NK-92 (cell line): ENCODE data around the gene SMIM32.

Experiments
- DNase-seq: peaks from one replicate; lab custom pipeline; 2025; ENCODE audit not compliant: unreplicated experiment; lab: John Stamatoyannopoulos, UW

The SMIM32 gene

GRCh38 chr5:136190091-136190720 lies 2.8 kb downstream of the SMIM32 start:
- DNase-seq, result no peak

GRCh38 chr5:136188859-136189258 lies 4.1 kb downstream of the SMIM32 start:
- DNase-seq, result no peak

GRCh38 chr5:136186796-136187195 lies 6.2 kb downstream of the SMIM32 start:
- DNase-seq, result no peak

- DNase-seq, result no peak
Measured at GRCh38 chr5:136185974-136186665, 6.8 kb downstream of the SMIM32 start.

DNA sequence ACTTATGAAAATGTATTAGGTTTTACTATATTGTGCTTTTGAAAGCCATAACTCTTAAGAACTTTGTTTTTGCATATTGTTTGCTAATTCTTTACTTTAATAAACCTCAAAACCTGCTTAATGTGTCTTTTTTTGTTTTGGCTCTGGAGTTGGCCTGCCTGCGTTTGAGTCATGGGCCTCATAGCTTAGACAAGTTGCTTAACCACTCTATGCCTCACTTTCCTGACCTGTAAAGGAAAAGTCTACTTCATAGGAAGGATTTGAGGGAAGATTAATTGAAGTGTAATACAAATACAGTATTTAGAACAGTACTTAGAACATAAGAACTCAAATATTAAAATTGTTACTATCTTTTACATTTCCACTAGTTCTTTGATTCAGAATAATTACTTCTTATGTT lies 10.3 kb downstream of the SMIM32 start:
- DNase-seq, result no peak

DNA sequence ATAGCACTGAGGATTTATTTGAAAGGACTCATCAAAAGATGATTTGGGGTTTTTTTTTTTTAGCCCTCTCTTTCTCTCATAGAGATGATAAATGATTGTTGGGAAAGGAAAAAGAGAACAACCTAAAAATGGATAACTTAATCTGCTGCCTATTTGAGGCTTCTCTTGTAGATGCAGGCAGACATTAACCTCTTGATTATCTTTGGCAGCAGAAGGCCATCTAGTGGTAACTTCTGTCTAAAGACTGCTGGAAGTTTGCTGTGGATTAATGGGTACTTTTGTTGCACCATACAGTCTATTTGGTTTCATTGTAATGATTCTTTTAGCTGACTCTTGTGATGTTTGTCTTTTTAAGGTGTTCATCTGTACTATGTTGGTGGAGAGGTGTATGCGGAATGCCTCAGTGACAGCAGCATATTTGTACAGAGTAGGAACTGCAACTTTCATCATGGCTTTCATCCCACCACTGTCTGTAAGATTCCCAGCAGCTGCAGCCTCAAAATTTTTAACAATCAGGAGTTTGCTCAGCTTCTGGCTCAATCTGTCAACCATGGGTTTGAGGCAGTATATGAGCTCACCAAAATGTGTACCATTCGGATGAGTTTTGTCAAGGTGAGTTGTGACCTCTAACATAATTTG lies 18.8 kb downstream of the SMIM32 start:
- no peak for DNase-seq

DNA sequence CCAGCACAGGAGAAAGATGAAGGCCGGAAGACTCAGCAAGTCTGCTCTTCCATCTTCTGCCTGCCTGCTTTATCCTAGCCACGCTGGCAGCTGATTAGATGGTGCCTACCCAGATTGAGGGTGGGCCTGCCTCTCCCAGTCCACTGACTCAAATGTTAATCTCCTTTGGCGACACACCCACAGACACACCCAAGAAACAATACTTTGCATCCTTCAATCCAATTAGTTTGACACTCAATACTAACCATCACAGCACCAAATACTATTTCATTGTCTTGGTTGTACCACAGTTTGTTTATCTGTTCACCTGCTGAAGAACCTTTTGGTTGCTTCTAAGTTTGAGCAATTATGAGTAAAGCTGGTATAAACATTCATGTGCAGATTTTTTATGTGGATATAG lies 23.7 kb downstream of the SMIM32 start:
- DNase-seq, result no peak

GRCh38 chr5:136166909-136167308 lies 26.1 kb downstream of the SMIM32 start:
- no peak for DNase-seq

GRCh38 chr5:136164226-136164625 lies 28.7 kb downstream of the SMIM32 start:
- no peak for DNase-seq

- DNase-seq, result no peak
Measured at GRCh38 chr5:136162008-136162407, 31.0 kb downstream of the SMIM32 start.

DNA sequence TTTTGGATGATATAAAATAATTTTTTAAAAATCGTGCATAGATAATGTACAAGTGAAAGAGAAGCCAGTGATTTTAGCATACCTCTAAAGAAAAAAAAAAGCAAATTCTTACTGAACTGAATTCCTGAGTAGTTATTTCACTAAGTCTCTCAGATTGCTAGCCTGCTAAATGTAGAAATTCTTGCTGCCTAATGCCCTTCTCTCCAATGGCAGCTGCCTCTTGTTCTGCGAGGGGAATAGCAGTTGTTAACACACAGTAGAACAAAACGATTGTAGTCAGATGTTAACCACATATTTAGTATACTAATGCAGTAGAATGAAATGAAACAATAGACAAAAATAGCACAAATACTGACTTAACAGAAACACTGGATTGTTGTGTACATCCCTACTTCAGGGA lies 33.5 kb downstream of the SMIM32 start:
- DNase-seq, result no peak

GRCh38 chr5:136157514-136157913 lies 35.4 kb downstream of the SMIM32 start:
- DNase-seq, result no peak

- no peak for DNase-seq
Measured at GRCh38 chr5:136155761-136156160, 37.2 kb downstream of the SMIM32 start.

- DNase-seq, result no peak
Measured at GRCh38 chr5:136155078-136155477, 37.9 kb downstream of the SMIM32 start.

DNA sequence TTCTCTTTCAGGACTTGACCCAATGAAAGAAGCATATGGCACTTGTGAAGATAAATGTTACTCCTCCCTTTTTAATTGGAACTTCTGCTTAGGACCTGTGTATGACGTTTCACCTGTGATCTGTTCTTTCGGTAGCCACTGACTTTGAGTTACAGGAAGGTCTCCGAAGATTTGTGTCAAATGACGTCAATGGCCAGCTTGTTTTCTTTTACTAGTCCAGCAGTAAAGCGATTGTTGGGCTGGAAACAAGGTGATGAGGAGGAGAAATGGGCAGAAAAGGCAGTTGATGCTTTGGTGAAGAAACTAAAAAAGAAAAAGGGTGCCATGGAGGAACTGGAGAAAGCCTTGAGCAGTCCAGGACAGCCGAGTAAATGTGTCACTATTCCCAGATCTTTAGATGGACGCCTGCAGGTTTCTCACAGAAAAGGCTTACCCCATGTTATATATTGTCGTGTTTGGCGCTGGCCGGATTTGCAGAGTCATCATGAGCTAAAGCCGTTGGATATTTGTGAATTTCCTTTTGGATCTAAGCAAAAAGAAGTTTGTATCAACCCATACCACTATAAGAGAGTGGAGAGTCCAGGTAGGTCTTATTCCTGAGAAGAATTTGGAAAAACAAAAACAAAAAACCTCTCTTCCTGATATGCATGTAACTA lies 39.3 kb downstream of the SMIM32 start:
- no peak for DNase-seq

DNA sequence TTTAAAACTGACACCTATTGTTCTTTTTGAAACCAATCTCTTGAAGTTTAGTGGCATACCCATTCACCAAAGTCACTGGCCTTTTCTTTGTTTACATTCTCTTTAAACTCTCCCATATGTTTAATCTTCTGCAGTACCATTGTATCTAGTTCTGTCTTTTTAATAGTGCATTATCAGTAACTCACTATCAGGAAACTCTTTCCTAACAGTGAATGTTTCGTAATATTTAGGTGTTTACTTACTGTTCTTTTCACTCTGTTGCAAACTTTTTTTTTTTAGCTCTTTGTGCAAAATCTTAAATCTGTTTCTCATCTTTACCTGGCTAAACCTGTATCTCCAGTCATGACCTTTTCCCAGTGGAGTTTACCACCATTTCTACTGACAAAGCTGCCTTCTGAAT lies 43.1 kb downstream of the SMIM32 start:
- no peak for DNase-seq

- DNase-seq, result no peak
Measured at GRCh38 chr5:136147632-136148031, 45.3 kb downstream of the SMIM32 start.

- no peak for DNase-seq
Measured at GRCh38 chr5:136146201-136146600, 46.8 kb downstream of the SMIM32 start.

- DNase-seq, result no peak
Measured at GRCh38 chr5:136145030-136145429, 47.9 kb downstream of the SMIM32 start.

- DNase-seq, result no peak
Measured at GRCh38 chr5:136143763-136144162, 49.2 kb downstream of the SMIM32 start.

DNA sequence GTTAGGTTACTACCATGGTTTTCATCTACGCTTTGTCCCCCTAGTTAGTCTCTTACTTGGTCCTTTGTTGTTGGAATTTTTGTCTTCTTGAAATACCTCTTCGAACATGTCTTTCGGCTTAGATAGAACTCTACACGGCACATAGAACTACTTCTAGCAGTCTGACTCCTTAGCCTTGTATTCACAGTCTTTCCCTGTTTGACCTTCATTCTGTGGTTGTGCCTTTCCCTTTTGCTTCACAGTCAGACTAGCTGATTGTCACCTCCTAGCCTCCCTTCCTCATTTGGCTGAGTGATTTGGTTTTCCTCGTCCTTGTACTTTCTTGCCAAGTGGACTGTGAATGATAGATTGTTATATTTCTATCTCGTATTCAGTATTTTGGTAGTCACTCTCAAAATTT lies 49.6 kb downstream of the SMIM32 start:
- no peak for DNase-seq

DNA sequence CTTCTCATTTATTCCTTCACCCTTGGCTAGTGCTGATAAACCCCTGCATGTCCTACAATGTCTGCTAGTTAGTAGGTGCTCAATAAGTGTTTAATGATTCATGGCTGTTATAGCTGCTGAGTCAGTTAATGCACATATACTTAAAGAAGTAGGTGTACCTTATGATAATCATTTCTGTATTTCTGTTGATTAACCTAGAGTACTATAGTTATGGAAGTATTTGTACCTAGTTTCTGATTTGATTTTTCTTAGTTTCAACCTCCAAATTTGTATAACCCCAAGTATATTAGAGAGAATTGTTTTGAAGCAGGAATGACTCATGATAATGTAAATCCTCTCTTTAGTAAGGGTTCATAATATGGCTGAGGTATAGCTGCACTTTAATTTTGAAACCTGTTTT lies 51.4 kb downstream of the SMIM32 start:
- DNase-seq, result no peak
